SJSA1 (cell line): ENCODE measurements around the gene ZDHHC12. TPM values are rescaled to one million over a fixed set of nuclear protein-coding genes. Genes with fewer than 3 reads are reported as not detected.

Source experiments
- DNase-seq, 2 experiments: peaks; one replicate each; pipeline ENCODE4 v3.0.0-alpha.2; 2015 to 2020; ENCODE audit warnings: low spot score in 2 of 2, low read depth in 1 of 2
- H3K27ac ChIP-seq: fragments of 250-450 bp; sonication (Bioruptor Pico); 2 replicates; pipeline ENCODE4 v1.5.1; 2020; ENCODE audit warnings: mild to moderate bottlenecking, moderate library complexity
- H3K27me3 ChIP-seq: fragments of 250-450 bp; sonication (Bioruptor Pico); replicated peaks from 2 replicates; pipeline ENCODE4 v1.5.1; 2020; ENCODE audit warnings: mild to moderate bottlenecking, moderate library complexity
- H3K36me3 ChIP-seq: fragments of 250-450 bp; sonication (Bioruptor Pico); 2 replicates; pipeline ENCODE4 v1.5.1; 2020; ENCODE audit warnings: mild to moderate bottlenecking
- H3K4me1 ChIP-seq: fragments of 250-450 bp; sonication (Bioruptor Pico); replicated peaks from 2 replicates; pipeline ENCODE4 v1.6.1; 2021; ENCODE audit warnings: mild to moderate bottlenecking
- H3K4me3 ChIP-seq: fragments of 250-450 bp; sonication (Bioruptor Pico); 2 replicates; pipeline ENCODE4 v1.5.1; 2020; ENCODE audit warnings: mild to moderate bottlenecking
- H3K9me3 ChIP-seq: fragments of 250-450 bp; sonication (Bioruptor Pico); replicated peaks from 2 replicates; pipeline ENCODE4 v1.5.1; 2020; ENCODE audit warnings: mild to moderate bottlenecking
- total RNA-seq: library from RNA; depleted of rRNA; stranded (reverse); fragments of >200 nt; shearing (Covaris generic); gene quantifications from 2 replicates; pipeline ENCODE4 v1.2.3, GENCODE V29; 2014

The ZDHHC12 gene
- total RNA-seq, 1 experiment from 2014 or later = 47.1 TPM

GRCh38 chr9:128723352-128723865 lies 518 bp downstream of the ZDHHC12 start:
- Histone ChIP-seq H3K36me3 (peaks cover 21% of the 10 kb centered on the region), H3K27ac (no peak overlapping the region), H3K27me3 (no peaks in the 10 kb centered on the region), H3K4me1 (peaks cover 18% of the 10 kb centered on the region), H3K4me3 (peak overlapping the region; percentile 72), H3K9me3 (no peaks in the 10 kb centered on the region)
- DNase-seq = no peak

GRCh38 chr9:128722380-128723351 lies 1.3 kb downstream of the ZDHHC12 start:
- Histone ChIP-seq H3K9me3 (no peaks in the 10 kb centered on the region), H3K27me3 (no peaks in the 10 kb centered on the region), H3K27ac (no peak overlapping the region), H3K4me1 (peaks cover 18% of the 10 kb centered on the region), H3K36me3 (peaks cover 21% of the 10 kb centered on the region), H3K4me3 (no peak overlapping the region)
- DNase-seq = no peak

- H3K4me1 ChIP-seq = peaks cover 18% of the 10 kb centered on the region
- no peak overlapping the region for H3K4me3 ChIP-seq
- H3K27me3 ChIP-seq = no peaks in the 10 kb centered on the region
- DNase-seq = no peak
- peaks cover 28% of the 10 kb centered on the region for H3K36me3 ChIP-seq
- no peaks in the 10 kb centered on the region for H3K9me3 ChIP-seq
- H3K27ac ChIP-seq = no peak overlapping the region
These were observed 2.4 kb downstream of the ZDHHC12 start for GRCh38 chr9:128721487-128722010.

- DNase-seq = no peak
- no peak overlapping the region for H3K4me3 ChIP-seq
- H3K27ac ChIP-seq = no peak overlapping the region
- peaks cover 28% of the 10 kb centered on the region for H3K36me3 ChIP-seq
- no peaks in the 10 kb centered on the region for H3K27me3 ChIP-seq
- peaks cover 18% of the 10 kb centered on the region for H3K4me1 ChIP-seq
- H3K9me3 ChIP-seq = no peaks in the 10 kb centered on the region
These were observed 3.0 kb downstream of the ZDHHC12 start for GRCh38 chr9:128720841-128721486.

GRCh38 chr9:128719919-128720605 lies 3.9 kb downstream of the ZDHHC12 start:
- Histone ChIP-seq H3K36me3 (peaks cover 29% of the 10 kb centered on the region), H3K4me3 (no peak overlapping the region), H3K9me3 (no peaks in the 10 kb centered on the region), H3K4me1 (peaks cover 18% of the 10 kb centered on the region), H3K27me3 (no peaks in the 10 kb centered on the region), H3K27ac (no peak overlapping the region)
- no peak for DNase-seq

GRCh38 chr9:128718475-128718874 lies 5.5 kb downstream of the ZDHHC12 start:
- H3K27me3 ChIP-seq = no peaks in the 10 kb centered on the region
- H3K36me3 ChIP-seq = peaks cover 29% of the 10 kb centered on the region
- DNase-seq = no peak
- no peak overlapping the region for H3K27ac ChIP-seq
- H3K9me3 ChIP-seq = no peaks in the 10 kb centered on the region
- peaks cover 9% of the 10 kb centered on the region for H3K4me1 ChIP-seq
- no peak overlapping the region for H3K4me3 ChIP-seq

- Histone ChIP-seq H3K4me3 (no peak overlapping the region), H3K4me1 (peaks cover 5% of the 10 kb centered on the region), H3K27me3 (no peaks in the 10 kb centered on the region), H3K9me3 (no peaks in the 10 kb centered on the region), H3K27ac (no peak overlapping the region), H3K36me3 (peaks cover 31% of the 10 kb centered on the region)
- no peak for DNase-seq
These were observed 5.9 kb downstream of the ZDHHC12 start for GRCh38 chr9:128718047-128718446.

GRCh38 chr9:128716581-128717254 lies 7.2 kb downstream of the ZDHHC12 start:
- no peak for DNase-seq
- H3K27ac ChIP-seq = no peak overlapping the region
- no peaks in the 10 kb centered on the region for H3K27me3 ChIP-seq

GRCh38 chr9:128715436-128715750 lies 8.5 kb downstream of the ZDHHC12 start:
- H3K4me3 ChIP-seq = no peak overlapping the region
- H3K36me3 ChIP-seq = peaks cover 28% of the 10 kb centered on the region
- no peak overlapping the region for H3K27ac ChIP-seq
- DNase-seq = no peak
- H3K27me3 ChIP-seq = no peaks in the 10 kb centered on the region
- H3K9me3 ChIP-seq = no peaks in the 10 kb centered on the region
- no peaks in the 10 kb centered on the region for H3K4me1 ChIP-seq

More at GRCh38 chr9:128716581-128717254, 7.2 kb downstream of the ZDHHC12 start:
- Histone ChIP-seq H3K4me3 (no peak overlapping the region), H3K4me1 (no peaks in the 10 kb centered on the region), H3K36me3 (peaks cover 35% of the 10 kb centered on the region), H3K9me3 (no peaks in the 10 kb centered on the region)

GRCh38 chr9:128714586-128715435 lies 9.1 kb downstream of the ZDHHC12 start:
- no peak overlapping the region for H3K4me3 ChIP-seq
- no peak overlapping the region for H3K27ac ChIP-seq
- no peaks in the 10 kb centered on the region for H3K27me3 ChIP-seq
- peaks cover 22% of the 10 kb centered on the region for H3K36me3 ChIP-seq
- no peak for DNase-seq
- H3K9me3 ChIP-seq = no peaks in the 10 kb centered on the region
- H3K4me1 ChIP-seq = no peaks in the 10 kb centered on the region

- H3K4me3 ChIP-seq = no peak overlapping the region
- no peaks in the 10 kb centered on the region for H3K4me1 ChIP-seq
- H3K27me3 ChIP-seq = no peaks in the 10 kb centered on the region
- no peak for DNase-seq
- H3K36me3 ChIP-seq = peaks cover 20% of the 10 kb centered on the region
- no peaks in the 10 kb centered on the region for H3K9me3 ChIP-seq
- H3K27ac ChIP-seq = no peak overlapping the region
These were observed 9.9 kb downstream of the ZDHHC12 start for GRCh38 chr9:128713941-128714573.

GRCh38 chr9:128713411-128713780 lies 10.5 kb downstream of the ZDHHC12 start:
- H3K4me3 ChIP-seq = no peak overlapping the region
- no peak overlapping the region for H3K27ac ChIP-seq
- H3K27me3 ChIP-seq = no peaks in the 10 kb centered on the region
- peaks cover 20% of the 10 kb centered on the region for H3K36me3 ChIP-seq
- DNase-seq = no peak
- H3K9me3 ChIP-seq = no peaks in the 10 kb centered on the region
- no peaks in the 10 kb centered on the region for H3K4me1 ChIP-seq
